OCI-LY7 (cell line): ENCODE measurements around the gene SPART.

Source experiments
- CTCF ChIP-seq: fragments of 200-600 bp; sonication (generic); conservative IDR thresholded peaks from 2 replicates; pipeline ENCODE4 v1.5.1; 2014; ENCODE audit warnings: mild to moderate bottlenecking, antibody characterized with exemption, low read length, moderate library complexity, mixed read lengths
- EZH2phosphoT487 ChIP-seq: fragments of 200-600 bp; sonication (generic); IDR thresholded peaks from 2 replicates; pipeline ENCODE4 v1.6.1; 2018; ENCODE audit warnings: low read depth, borderline replicate concordance, mild to moderate bottlenecking, mixed run types, antibody characterized with exemption, low read length, moderate library complexity, mixed read lengths

GRCh38 chr13:36345438-36346221 lies 564 bp downstream of the SPART start:
- TF ChIP-seq CTCF: no peak
- no peak for TF ChIP-seq EZH2phosphoT487
